HCT116 (cell line): ENCODE data around the gene FEZF1. TPM values are rescaled to one million over a fixed set of nuclear protein-coding genes. Genes with fewer than 3 reads are reported as not detected.

ENCODE experiments used
- ATAC-seq: fragments of 200-7000 bp; cut with Tn5 transposase; 2 replicates; pipeline ENCODE4 v1.9.1; 2020; ENCODE audit warnings: mild to moderate bottlenecking, moderate library complexity
- BruUV-seq: library from RNA; stranded (reverse); fragments of 400-500 nt; replicated peaks from 2 replicates; lab custom pipeline; 2021; lab: Mats Ljungman, UMichigan
- CTCF ChIA-PET: fragments of 300-600 bp; sonication (Branson Sonifier 250); formaldehyde crosslinking; loops from one replicate; lab custom pipeline; 2021; ENCODE audit warnings: antibody characterized with exemption; lab: Charles Lee
- POLR2A ChIA-PET: fragments of 300-600, 350-600 bp; sonication (Branson Sonifier 250); formaldehyde crosslinking; loops from one replicate; lab custom pipeline; 2021; ENCODE audit warnings: antibody characterized with exemption; lab: Charles Lee
- RAD21 ChIA-PET, 2 experiments: fragments of 300-600 bp; sonication (Branson Sonifier 250); formaldehyde crosslinking; loops; one replicate each; lab custom pipeline; 2023; ENCODE audit warnings: low total read pairs in 2 of 2; ENCODE audit not compliant: uncharacterized antibody in 2 of 2, unreplicated experiment in 2 of 2, low non-redundant PET in 1 of 2; lab: Charles Lee
- DNase-seq: peaks from one replicate; pipeline ENCODE4 v3.0.0-alpha.2; 2010; ENCODE audit warnings: low read depth, low spot score
- H2AFZ ChIP-seq: fragments of 200-600 bp; shearing (Covaris generic), sonication (generic); 2 replicates; pipeline ENCODE4 v1.6.1; 2017; ENCODE audit warnings: low read depth, mixed run types, mixed read lengths, antibody characterized with exemption, low read length; ENCODE audit not compliant: poor library complexity, severe bottlenecking
- H3K27ac ChIP-seq: 2 replicates; pipeline ENCODE4 v1.5.1; 2012; ENCODE audit warnings: low read depth, low read length
- H3K27me3 ChIP-seq: fragments of 200-600 bp; sonication (generic); 2 replicates; pipeline ENCODE4 v1.6.1; 2016; ENCODE audit warnings: mixed run types, low read length, mixed read lengths; ENCODE audit not compliant: insufficient read depth
- H3K36me3 ChIP-seq, 2 experiments: fragments of 200-500 bp in 1 of 2; fragments of 200-600 bp in 1 of 2; sonication (Bioruptor generic) in 1 of 2; sonication (generic) in 1 of 2; 2 replicates each; pipeline versions ENCODE4 v1.5.1 to v1.6.1; 2014 to 2016; ENCODE audit warnings: low read length in 2 of 2, inconsistent platforms in 1 of 2, mixed read lengths in 1 of 2, mixed run types in 1 of 2; ENCODE audit not compliant: insufficient read depth in 2 of 2, control insufficient read depth in 1 of 2
- H3K4me1 ChIP-seq, 2 experiments: fragments of 200-600 bp in 1 of 2; sonication (generic) in 1 of 2; 2 replicates each; pipeline versions ENCODE4 v1.5.1 to v1.6.1; 2012 to 2017; ENCODE audit warnings: low read length in 2 of 2, inconsistent platforms in 1 of 2, mild to moderate bottlenecking in 1 of 2, mixed read lengths in 1 of 2, mixed run types in 1 of 2, moderate library complexity in 1 of 2; ENCODE audit not compliant: insufficient read depth in 2 of 2, control insufficient read depth in 1 of 2
- H3K4me2 ChIP-seq: fragments of 200-600 bp; sonication (generic); 2 replicates; pipeline ENCODE4 v1.6.1; 2017; ENCODE audit warnings: mixed run types, low read length, mixed read lengths
- H3K4me3 ChIP-seq, 2 experiments: fragments of 200-600 bp in 1 of 2; sonication (generic) in 1 of 2; replicated peaks in 1 of 2; 2 replicates each; pipeline ENCODE4 v1.5.1; 2011 to 2016; ENCODE audit warnings: low read length in 2 of 2, control low read depth in 1 of 2, low read depth in 1 of 2, mild to moderate bottlenecking in 1 of 2, mixed read lengths in 1 of 2, mixed run types in 1 of 2
- H3K79me2 ChIP-seq: fragments of 200-600 bp; sonication (generic); 2 replicates; pipeline ENCODE4 v1.6.1; 2017; ENCODE audit warnings: mild to moderate bottlenecking, mixed run types, low read length, moderate library complexity, mixed read lengths; ENCODE audit not compliant: insufficient read depth
- H3K9ac ChIP-seq: fragments of 200-600 bp; sonication (generic); 2 replicates; pipeline ENCODE4 v1.6.1; 2016; ENCODE audit warnings: low read length, mixed read lengths
- H3K9me2 ChIP-seq: fragments of 200-600 bp; sonication (generic), shearing (Covaris generic); 2 replicates; pipeline ENCODE4 v1.6.1; 2017; ENCODE audit warnings: mixed run types, mild to moderate bottlenecking, moderate library complexity; ENCODE audit not compliant: insufficient read depth
- H3K9me3 ChIP-seq, 2 experiments: fragments of 200-500 bp in 1 of 2; fragments of 200-600 bp in 1 of 2; sonication (Bioruptor generic) in 1 of 2; sonication (generic) in 1 of 2; 2 replicates each; pipeline ENCODE4 v1.6.1; 2014 to 2017; ENCODE audit warnings: low read length in 2 of 2, mixed read lengths in 2 of 2, inconsistent platforms in 1 of 2, low read depth in 1 of 2, mild to moderate bottlenecking in 1 of 2, mixed run types in 1 of 2, moderate library complexity in 1 of 2; ENCODE audit not compliant: control insufficient read depth in 1 of 2, insufficient read depth in 1 of 2
- H4K20me1 ChIP-seq: fragments of 200-600 bp; sonication (generic), shearing (Covaris generic); 2 replicates; pipeline ENCODE4 v1.6.1; 2017; ENCODE audit warnings: mixed run types, mild to moderate bottlenecking, moderate library complexity; ENCODE audit not compliant: insufficient read depth
- CBX3 ChIP-seq: IDR thresholded peaks from 2 replicates; pipeline ENCODE4 v1.6.1; 2012; ENCODE audit warnings: low read depth
- CEBPB ChIP-seq: IDR thresholded peaks from 2 replicates; pipeline ENCODE4 v1.6.1; 2012; ENCODE audit warnings: low read depth
- EGR1 ChIP-seq: IDR thresholded peaks from 2 replicates; pipeline ENCODE4 v1.6.1; 2012; ENCODE audit warnings: low read depth
- ELF1 ChIP-seq: IDR thresholded peaks from 2 replicates; pipeline ENCODE4 v1.6.1; 2012; ENCODE audit warnings: low read depth, borderline replicate concordance
- JUND ChIP-seq: IDR thresholded peaks from 2 replicates; pipeline ENCODE4 v1.6.1; 2012
- MAX ChIP-seq: IDR thresholded peaks from 2 replicates; pipeline ENCODE4 v1.6.1; 2012
- POLR2A ChIP-seq: IDR thresholded peaks from 2 replicates; pipeline ENCODE4 v1.7.0; 2011; ENCODE audit warnings: borderline replicate concordance; ENCODE audit not compliant: insufficient read depth, insufficient read length; ENCODE audit errors: extremely low read depth
- RAD21 ChIP-seq: IDR thresholded peaks from 2 replicates; pipeline ENCODE4 v1.6.1; 2012; ENCODE audit warnings: low read depth, mild to moderate bottlenecking
- SP1 ChIP-seq: IDR thresholded peaks from 2 replicates; pipeline ENCODE4 v1.6.1; 2012; ENCODE audit warnings: low read depth
- SRF ChIP-seq: IDR thresholded peaks from 2 replicates; pipeline ENCODE4 v1.6.1; 2012; ENCODE audit warnings: low read depth
- TCF7L2 ChIP-seq: IDR thresholded peaks from 2 replicates; pipeline ENCODE4 v1.7.0; 2011; ENCODE audit warnings: borderline replicate concordance, inconsistent platforms; ENCODE audit not compliant: insufficient read depth, insufficient read length; ENCODE audit errors: extremely low read depth
- YY1 ChIP-seq: IDR thresholded peaks from 2 replicates; pipeline ENCODE4 v1.6.1; 2011; ENCODE audit warnings: low read length, low read depth, moderate library complexity, mild to moderate bottlenecking; ENCODE audit not compliant: insufficient replicate concordance; ENCODE audit errors: extremely low read depth
- ZBTB33 ChIP-seq: IDR thresholded peaks from 2 replicates; pipeline ENCODE4 v1.6.1; 2011; ENCODE audit warnings: mild to moderate bottlenecking, low read length, moderate library complexity; ENCODE audit not compliant: insufficient replicate concordance; ENCODE audit errors: extremely low read depth
- ZFX ChIP-seq: fragments of 450-650 bp; IDR thresholded peaks from 2 replicates; pipeline ENCODE4 v1.6.1; 2017
- ZNF274 ChIP-seq: fragments of 200-500 bp; sonication (Bioruptor generic); IDR thresholded peaks from 2 replicates; pipeline ENCODE4 v1.6.1; 2014; ENCODE audit warnings: mild to moderate bottlenecking, low read depth, low read length, inconsistent platforms
- intact Hi-C: fragments of 100-400 bp; cut with micrococcal nuclease; formaldehyde crosslinking; loops from 2 replicates; pipeline ENCODE4 v1.10.0; 2022
- total RNA-seq: library from RNA; stranded (reverse); gene quantifications from one replicate; pipeline ENCODE4 v1.2.1, GENCODE V29; 2021; ENCODE audit not compliant: unreplicated experiment

The FEZF1 gene
- total RNA-seq, 1 experiment from 2014 or later = 0.37 TPM

DNA sequence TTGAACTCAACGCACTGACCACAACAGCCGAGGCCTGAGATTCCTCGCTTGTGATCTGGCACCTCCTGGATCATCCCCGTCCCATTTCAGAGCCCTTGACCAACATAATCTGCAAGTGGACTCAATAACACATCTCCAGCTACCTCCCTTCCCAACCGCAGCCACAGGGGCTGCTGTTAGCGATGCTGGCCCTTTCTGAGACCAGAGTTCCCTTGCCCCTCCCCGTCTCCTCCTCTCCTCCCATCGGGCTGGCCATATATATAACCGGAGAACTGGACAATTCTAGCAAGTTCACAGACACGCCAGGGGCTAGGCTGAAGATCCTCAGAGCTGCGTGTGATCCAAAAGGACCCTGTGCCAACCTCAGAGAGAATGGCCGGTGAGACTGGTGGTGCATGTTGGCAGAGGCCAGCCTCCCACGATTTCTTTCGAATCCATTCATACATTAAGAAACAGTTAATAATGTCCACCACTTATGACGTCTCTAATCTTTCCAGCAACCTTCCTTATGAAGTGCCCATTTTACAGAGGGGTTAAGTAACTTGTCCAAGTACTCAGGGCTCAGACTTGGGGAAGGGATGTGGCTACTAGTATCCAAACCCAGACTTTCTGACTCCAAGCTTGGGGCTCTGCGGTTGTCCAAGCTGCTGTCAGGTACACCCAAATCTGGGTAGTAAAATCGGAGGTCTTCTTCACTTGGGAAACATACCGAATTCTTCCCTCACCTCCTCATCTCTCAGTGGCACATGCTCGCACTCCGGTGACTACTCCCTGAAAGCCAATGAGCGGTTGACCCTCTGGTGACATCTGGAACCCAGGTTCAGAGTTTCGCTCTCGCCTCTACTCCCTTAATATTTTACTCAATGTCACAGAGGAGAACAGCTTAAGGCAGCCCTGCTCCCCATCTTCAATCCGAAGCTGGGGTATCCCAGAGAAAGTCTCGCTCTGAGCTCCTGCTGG lies 11.2 kb upstream of the FEZF1 start:
- DNase-seq (no peak), ATAC-seq (no peak)
- CTCF ChIA-PET = no interaction called here
- BruUV-seq = no TSS peak
- H3K4me2 ChIP-seq = no peak overlapping the region
- no peak overlapping the region for H3K27ac ChIP-seq
- TF ChIP-seq ZFX (no peak), YY1 (no peak), SRF (no peak), CBX3 (no peak)
- RAD21 ChIA-PET = no interaction called here
- H4K20me1 ChIP-seq = no peaks in the 10 kb centered on the region
- POLR2A ChIA-PET = interaction anchor here (1.3 kb wide), 1 partner anchor 10 kb away, joined by 3 read pairs; no protein-coding TSS in a partner anchor
- intact Hi-C loops = no loop called here
- no peaks in the 10 kb centered on the region for H3K4me1 ChIP-seq
- no peak overlapping the region for H3K4me3 ChIP-seq
- no peak overlapping the region for H2AFZ ChIP-seq
- H3K79me2 ChIP-seq = no peaks in the 10 kb centered on the region
- H3K9me2 ChIP-seq = no peaks in the 10 kb centered on the region
- H3K9ac ChIP-seq = no peak overlapping the region
- no peaks in the 10 kb centered on the region for H3K9me3 ChIP-seq
- H3K27me3 ChIP-seq = no peaks in the 10 kb centered on the region
- H3K36me3 ChIP-seq = no peaks in the 10 kb centered on the region

DNA sequence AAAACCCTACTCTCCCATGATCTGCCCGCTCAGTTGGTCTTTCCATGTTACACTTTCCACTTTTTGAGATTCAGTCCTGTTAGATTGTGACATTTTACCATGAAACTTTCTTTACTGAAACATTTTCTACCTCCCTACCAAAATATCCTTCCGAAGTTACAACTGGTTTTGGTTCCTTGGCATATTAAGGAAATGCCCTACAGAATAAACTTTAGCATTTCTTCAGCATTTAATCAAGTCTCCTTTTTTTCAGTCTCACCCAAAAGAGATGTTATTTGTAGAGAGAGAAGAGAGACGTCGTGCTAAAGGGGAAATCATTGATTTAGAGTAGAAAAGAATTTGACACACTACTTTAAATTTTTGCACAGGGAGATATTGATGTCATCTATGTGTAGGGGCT lies 9.7 kb upstream of the FEZF1 start:
- ATAC-seq (no peak), DNase-seq (no peak)
- H4K20me1 ChIP-seq = no peaks in the 10 kb centered on the region
- no peak overlapping the region for H3K4me2 ChIP-seq
- RAD21 ChIA-PET = no interaction called here
- CTCF ChIA-PET = no interaction called here
- no peaks in the 10 kb centered on the region for H3K4me1 ChIP-seq
- no TSS peak for BruUV-seq
- H3K27ac ChIP-seq = no peak overlapping the region
- no peaks in the 10 kb centered on the region for H3K27me3 ChIP-seq
- no peaks in the 10 kb centered on the region for H3K79me2 ChIP-seq
- no peak overlapping the region for H2AFZ ChIP-seq
- POLR2A ChIA-PET = interaction anchor here (1.3 kb wide), 1 partner anchor 9 kb away, joined by 3 read pairs; no protein-coding TSS in a partner anchor
- H3K9me3 ChIP-seq = no peaks in the 10 kb centered on the region
- no peaks in the 10 kb centered on the region for H3K9me2 ChIP-seq
- no peak overlapping the region for H3K4me3 ChIP-seq
- intact Hi-C loops = no loop called here
- no peaks in the 10 kb centered on the region for H3K36me3 ChIP-seq
- no peak overlapping the region for H3K9ac ChIP-seq
- TF ChIP-seq ZNF274 (no peak), ZBTB33 (no peak), POLR2A (no peak), CEBPB (no peak), ELF1 (no peak), MAX (no peak), RAD21 (no peak), SP1 (no peak), ZFX (no peak), CBX3 (no peak), YY1 (no peak), JUND (no peak), TCF7L2 (no peak), EGR1 (no peak)
